Kidney (tissue), 14 donors: ENCODE measurements around the gene BUB3. TPM values are rescaled to one million over a fixed set of nuclear protein-coding genes. Genes with fewer than 3 reads are reported as not detected.

ENCODE experiments used
- DNase-seq, 5 donors: peaks; one replicate each; pipeline ENCODE4 v3.0.0-alpha.2; 2013 to 2020
- FAIRE-seq: peaks from 2 replicates; lab custom pipeline; 2012; peaks lifted over from hg19 to GRCh38; lab: Jason Lieb, UNC
- H3K27ac ChIP-seq, 2 donors: one replicate each; pipeline ENCODE4 v1.7.0; 2013; ENCODE audit warnings: low read depth in 2 of 2, low read length in 2 of 2, inconsistent platforms in 1 of 2
- H3K27me3 ChIP-seq: one replicate; pipeline ENCODE4 v1.7.1; 2013; ENCODE audit warnings: low read length, inconsistent platforms; ENCODE audit not compliant: control insufficient read depth, insufficient read depth
- H3K36me3 ChIP-seq, 3 donors: one replicate each; pipeline versions ENCODE4 v1.7.0 to v1.7.1; 2013; ENCODE audit warnings: low read length in 3 of 3, control low read depth in 1 of 3, inconsistent platforms in 1 of 3; ENCODE audit not compliant: insufficient read depth in 3 of 3, control insufficient read depth in 2 of 3
- H3K4me1 ChIP-seq, 3 donors: one replicate each; pipeline versions ENCODE4 v1.7.0 to v1.7.1; 2013; ENCODE audit warnings: low read length in 3 of 3, inconsistent platforms in 1 of 3, low read depth in 1 of 3; ENCODE audit not compliant: control insufficient read depth in 2 of 3, insufficient read depth in 2 of 3
- H3K4me3 ChIP-seq, 3 donors: one replicate each; pipeline versions ENCODE4 v1.7.0 to v1.8.1; 2013; ENCODE audit warnings: low read length in 3 of 3, control low read depth in 1 of 3, inconsistent platforms in 1 of 3
- H3K9ac ChIP-seq, 3 donors: one replicate each; pipeline versions ENCODE4 v1.7.0 to v1.7.1; 2013; ENCODE audit warnings: low read length in 3 of 3, control low read depth in 1 of 3, inconsistent platforms in 1 of 3
- H3K9me3 ChIP-seq, 3 donors: one replicate each; pipeline versions ENCODE4 v1.7.0 to v1.7.1; 2013; ENCODE audit warnings: low read length in 3 of 3, control low read depth in 1 of 3, inconsistent platforms in 1 of 3; ENCODE audit not compliant: control insufficient read depth in 2 of 3, insufficient read depth in 1 of 3
- CTCF ChIP-seq: IDR thresholded peaks from 3 replicates; pipeline ENCODE4 v1.5.1; 2012; ENCODE audit warnings: mild to moderate bottlenecking, moderate library complexity, borderline replicate concordance; ENCODE audit not compliant: insufficient read depth; ENCODE audit errors: extremely low read depth
- intact Hi-C: fragments of 100-400 bp; cut with DNase I; formaldehyde crosslinking; loops from one replicate; pipeline ENCODE4 v1.11.1; 2022
- polyA plus RNA-seq: library from polyadenylated mRNA; stranded (reverse); fragments of 350-450 nt; fragmentation: Illumina TruSeq; extraction: RNeasy Lipid Tissue Mini Kit (QIAGEN cat#74804); gene quantifications from one replicate; pipeline ENCODE4 v1.2.3, GENCODE V29; 2014; ENCODE audit warnings: low read depth, low replicate concordance; ENCODE audit not compliant: insufficient read depth
- total RNA-seq: library from RNA; stranded (reverse); fragmentation: NEBNext Ultra II Directional; extraction: Animal tissue kit (Norgen Biotek cat#: 25700); gene quantifications from one replicate; pipeline ENCODE4 v1.2.1, GENCODE V29; 2021
- donor health status: control.
- donor health status: control.
- donor health status: control.
- donor health status: control.
- donor health status: control.
- donor health status: DM: yes; HTN: yes; CAD: no.
- donor health status: Normal renal cell carcinoma (clear cell type).

BUB3 gene
- total and polyA plus RNA-seq, 2 donors from 2014 or later = 49.0 to 60.8 TPM

GRCh38 chr10:123204127-123204461 is 49.9 kb downstream of the BUB3 start:
- Histone ChIP-seq H3K9me3 (peaks cover 0 to 8% (median 0%) of the 10 kb centered on the region in 3 donors), H3K4me1 (no peaks in the 10 kb centered on the region), H3K27ac (no peak overlapping the region), H3K36me3 (no peaks in the 10 kb centered on the region), H3K9ac (no peak overlapping the region), H3K27me3 (no peaks in the 10 kb centered on the region), H3K4me3 (no peak overlapping the region)
- FAIRE-seq = no peak
- intact Hi-C loops = no loop called here
- no peak for TF ChIP-seq CTCF
- DNase-seq = peak in 2 of 5 donors; percentile 3 to 20

GRCh38 chr10:123205041-123205440 is 50.8 kb downstream of the BUB3 start:
- Histone ChIP-seq H3K27me3 (no peaks in the 10 kb centered on the region), H3K9ac (no peak overlapping the region), H3K27ac (no peak overlapping the region), H3K9me3 (peaks cover 0 to 8% (median 0%) of the 10 kb centered on the region in 3 donors), H3K36me3 (no peaks in the 10 kb centered on the region), H3K4me3 (no peak overlapping the region), H3K4me1 (no peaks in the 10 kb centered on the region)
- intact Hi-C loops = no loop called here
- DNase-seq = no peak
- FAIRE-seq = no peak
- no peak for TF ChIP-seq CTCF

DNA sequence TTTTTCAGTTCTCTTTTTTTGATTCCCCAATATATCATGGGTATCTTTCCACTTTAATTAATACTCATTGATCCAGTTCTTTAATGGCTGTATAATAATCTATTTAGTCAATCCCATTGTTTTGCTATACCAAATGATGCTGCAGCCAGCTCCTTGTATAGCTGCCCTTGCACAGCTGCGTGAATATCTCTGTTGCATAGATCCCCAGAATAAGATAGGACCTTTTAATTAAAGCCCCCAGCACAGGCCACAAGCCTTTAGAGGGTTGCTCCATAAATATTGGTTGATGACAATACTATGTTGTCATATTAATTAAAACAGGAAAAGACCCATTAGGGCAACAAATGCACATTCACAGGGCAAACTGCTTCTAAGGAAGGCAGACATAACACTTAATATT is 57.9 kb downstream of the BUB3 start:
- no peaks in the 10 kb centered on the region for H3K4me1 ChIP-seq
- H3K9ac ChIP-seq = no peak overlapping the region
- FAIRE-seq = no peak
- no peak for TF ChIP-seq CTCF
- no peak for DNase-seq
- no peak overlapping the region for H3K4me3 ChIP-seq
- no peaks in the 10 kb centered on the region for H3K27me3 ChIP-seq
- intact Hi-C loops = no loop called here
- H3K27ac ChIP-seq = no peak overlapping the region
- peaks cover 0 to 15% (median 0%) of the 10 kb centered on the region in 3 donors for H3K9me3 ChIP-seq
- H3K36me3 ChIP-seq = no peaks in the 10 kb centered on the region

DNA sequence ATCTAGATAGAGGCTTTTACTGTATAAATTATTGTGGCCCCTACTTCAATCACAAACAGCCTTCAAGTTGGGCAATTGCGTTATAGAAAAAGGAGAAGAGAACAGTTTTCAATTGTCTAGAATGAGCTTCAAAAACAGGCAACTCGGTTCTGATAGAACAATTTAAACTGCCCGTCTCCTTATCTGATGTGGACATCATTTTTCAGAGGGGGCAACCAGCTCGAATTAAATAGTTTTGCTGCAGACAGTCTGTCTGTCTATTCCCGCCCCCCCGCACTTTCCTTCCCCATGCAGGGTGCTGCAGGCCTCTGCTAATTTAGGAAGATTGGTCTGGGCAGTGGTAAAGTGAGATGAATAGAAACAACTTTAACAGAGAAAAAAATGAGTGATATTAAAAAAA is 58.4 kb downstream of the BUB3 start:
- FAIRE-seq = no peak
- no peaks in the 10 kb centered on the region for H3K4me1 ChIP-seq
- no peak overlapping the region for H3K9ac ChIP-seq
- intact Hi-C loops = no loop called here
- no peak overlapping the region for H3K4me3 ChIP-seq
- H3K36me3 ChIP-seq = no peaks in the 10 kb centered on the region
- TF ChIP-seq CTCF = no peak
- peaks cover 0 to 14% (median 0%) of the 10 kb centered on the region in 3 donors for H3K9me3 ChIP-seq
- DNase-seq = no peak
- H3K27me3 ChIP-seq = no peaks in the 10 kb centered on the region
- no peak overlapping the region for H3K27ac ChIP-seq
